CD1c-positive myeloid dendritic cell (primary cell): ENCODE results near the gene CBFB.
"Not testable (repeated sequence)": the region's sequence is repeated elsewhere in the genome, so short reads cannot be mapped to it uniquely, and the experiment has no call there.

ENCODE experiments used
- DNase-seq: peaks from one replicate; pipeline ENCODE4 v3.0.0-alpha.2; 2016; ENCODE audit errors: extremely low spot score

Gene CBFB

GRCh38 chr16:67041520-67041919, 12.6 kb downstream of the CBFB start:
- not testable (repeated sequence) for DNase-seq

GRCh38 chr16:67043420-67043819, 14.5 kb downstream of the CBFB start:
- no peak for DNase-seq

- DNase-seq, result no peak
These were observed 21.8 kb downstream of the CBFB start for GRCh38 chr16:67050796-67051195.

- DNase-seq, result no peak
These were observed 23.4 kb downstream of the CBFB start for GRCh38 chr16:67052399-67052798.

- no peak for DNase-seq
These were observed 24.9 kb downstream of the CBFB start for GRCh38 chr16:67053767-67054334.

GRCh38 chr16:67054901-67055300, 26.0 kb downstream of the CBFB start:
- no peak for DNase-seq

GRCh38 chr16:67055712-67056487, 27.0 kb downstream of the CBFB start:
- peak; percentile 22 for DNase-seq

- DNase-seq, result no peak
These were observed 34.1 kb downstream of the CBFB start for GRCh38 chr16:67063008-67063407.

- no peak for DNase-seq
These were observed 39.3 kb downstream of the CBFB start for GRCh38 chr16:67068212-67068753.

GRCh38 chr16:67071476-67072048, 42.6 kb downstream of the CBFB start:
- DNase-seq, result no peak

- DNase-seq, result no peak
These were observed 46.4 kb downstream of the CBFB start for GRCh38 chr16:67075331-67075730.

- DNase-seq, result no peak
These were observed 48.9 kb downstream of the CBFB start for GRCh38 chr16:67077871-67078270.

GRCh38 chr16:67082100-67082499, 53.2 kb downstream of the CBFB start:
- DNase-seq, result no peak

- DNase-seq, result no peak
These were observed 53.9 kb downstream of the CBFB start for GRCh38 chr16:67082891-67083290.

GRCh38 chr16:67084345-67085028, 55.5 kb downstream of the CBFB start:
- no peak for DNase-seq

- no peak for DNase-seq
These were observed 57.9 kb downstream of the CBFB start for GRCh38 chr16:67086822-67087221.

- no peak for DNase-seq
These were observed 58.3 kb downstream of the CBFB start for GRCh38 chr16:67087291-67087690.

GRCh38 chr16:67087803-67088202, 58.9 kb downstream of the CBFB start:
- DNase-seq, result no peak

GRCh38 chr16:67088551-67088950, 59.6 kb downstream of the CBFB start:
- no peak for DNase-seq

GRCh38 chr16:67089101-67089500, 60.2 kb downstream of the CBFB start:
- DNase-seq, result no peak

- DNase-seq, result no peak
These were observed 63.1 kb downstream of the CBFB start for GRCh38 chr16:67091906-67092566.
